ENCODE data around the gene CYTL1. TPM values are rescaled to one million over a fixed set of nuclear protein-coding genes. Genes with fewer than 3 reads are reported as not detected.

The CYTL1 gene
- total RNA-seq, 1 experiment from 2014 or later = not detected

DNA sequence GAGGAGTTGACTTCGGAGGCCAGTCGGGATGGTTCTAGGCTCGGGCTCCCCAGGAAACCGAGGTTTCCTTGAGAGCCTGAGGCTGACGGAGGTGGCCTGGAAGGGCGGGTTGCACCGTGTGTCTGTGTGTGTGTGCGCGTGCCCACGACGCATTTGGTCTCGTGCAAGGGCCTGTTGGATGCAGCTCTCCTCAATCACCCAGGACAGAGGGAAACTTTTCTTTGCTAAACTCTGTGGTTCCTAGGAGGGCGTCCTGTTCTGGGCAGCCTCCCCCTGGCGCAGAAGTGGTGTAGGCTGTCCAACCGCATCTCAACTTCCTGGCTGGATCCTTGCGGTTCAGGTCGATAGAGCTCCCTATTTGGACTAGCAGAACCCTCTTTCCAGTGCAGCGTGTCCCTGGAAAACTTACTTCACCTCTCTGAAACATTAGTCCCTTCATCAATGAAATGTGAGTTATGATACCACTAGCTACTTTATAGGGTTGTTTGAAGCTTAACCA lies 33.0 kb upstream of the CYTL1 start:
- Histone ChIP-seq H3K27ac (no peak overlapping the region), H3K79me2 (ENCODE audit: low read depth) (no peaks in the 10 kb centered on the region), H4K20me1 (ENCODE audit: insufficient read depth) (no peaks in the 10 kb centered on the region), H3K4me3 (no peak overlapping the region), H3K27me3 (ENCODE audit: insufficient read depth, low read depth) (peaks cover 26% of the 10 kb centered on the region), H3K4me2 (no peak overlapping the region), H3K9me3 (ENCODE audit: insufficient read depth, low read depth) (no peaks in the 10 kb centered on the region), H2AFZ (no peak overlapping the region), H3K4me1 (replicated peaks; ENCODE audit: insufficient read depth) (no peaks in the 10 kb centered on the region), H3K9me2 (ENCODE audit: insufficient read depth) (no peaks in the 10 kb centered on the region), H3K36me3 (ENCODE audit: low read depth) (no peaks in the 10 kb centered on the region), H3F3A (ENCODE audit: insufficient read depth, low read depth) (no peaks in the 10 kb centered on the region)
- DNase-seq = no peak
- TF ChIP-seq CTCF (conservative IDR thresholded peaks at IDR 0.05) (no peak), EZH2 (IDR thresholded peaks at IDR 0.05; ENCODE audit: low read depth) (no peak)
- BruUV-seq (replicated peaks) = no TSS peak
- ChIA-PET POLR2A (ENCODE audit: unreplicated experiment) (no interaction called here), CTCF (interaction anchor here (0.6 kb wide), 1 partner anchor 800 kb away, joined by 11 read pairs; no protein-coding TSS in a partner anchor)
- intact Hi-C loops (cut with micrococcal nuclease; ENCODE audit: unreplicated experiment) = loop anchor here (5.0 kb wide), 1 partner anchor 760 kb away; no protein-coding TSS in a partner anchor

DNA sequence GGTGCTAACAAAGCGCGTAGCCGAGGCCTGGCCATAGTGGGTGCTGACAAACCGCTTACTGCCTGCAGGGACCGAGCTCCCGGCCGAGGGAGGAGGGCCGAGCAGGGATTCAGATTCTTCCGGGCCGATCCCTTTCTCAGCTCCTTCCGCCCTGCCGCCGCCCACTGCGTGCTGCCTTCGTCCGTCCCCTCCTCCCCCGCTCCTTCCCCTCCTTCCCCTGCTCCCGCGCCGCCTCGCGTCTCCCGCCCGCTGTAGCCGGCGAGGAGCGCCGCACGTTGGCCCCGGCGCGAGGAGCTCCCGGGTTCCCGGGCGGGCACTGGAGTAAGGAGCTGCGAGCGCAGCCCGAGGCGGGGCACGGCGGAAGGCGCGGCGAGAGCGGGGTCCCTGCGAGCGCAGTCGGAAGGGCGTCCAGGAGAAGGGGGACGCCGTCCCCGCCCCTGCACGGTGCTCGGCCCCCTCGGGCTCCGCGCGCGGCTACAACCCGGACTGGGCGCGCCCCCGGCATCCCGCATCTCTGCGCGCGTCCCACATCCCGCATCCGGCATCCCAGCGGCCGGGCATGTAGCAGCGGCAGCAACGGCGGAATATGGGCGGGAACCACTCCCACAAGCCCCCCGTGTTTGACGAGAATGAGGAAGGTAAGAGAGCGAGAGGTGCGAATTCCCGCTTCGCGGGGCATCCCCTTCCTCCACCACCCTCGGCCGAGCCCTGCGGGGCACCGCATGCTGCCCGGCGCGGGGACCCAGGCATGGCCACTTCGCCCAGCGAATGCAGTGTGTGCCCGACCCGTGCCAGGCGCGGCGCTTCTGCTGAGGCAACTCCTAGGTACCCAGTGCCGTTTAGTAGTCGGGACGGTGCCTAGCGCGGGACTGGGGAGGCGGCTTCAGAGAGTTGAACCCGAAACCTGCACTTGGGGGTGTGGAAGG lies 32.3 kb upstream of the CYTL1 start, which contains the start of gene STK32B:
TSS of gene STK32B (plus strand) at position 203 of the 926 bp plus-strand sequence.
- DNase-seq = no peak
- no peaks in the 10 kb centered on the region for H3K4me1 ChIP-seq (replicated peaks; ENCODE audit: insufficient read depth)
- intact Hi-C loops (cut with micrococcal nuclease; ENCODE audit: unreplicated experiment) = loop anchor here (5.0 kb wide), 1 partner anchor 761 kb away; no protein-coding TSS in a partner anchor
- H3K36me3 ChIP-seq (ENCODE audit: low read depth) = no peaks in the 10 kb centered on the region
- no peaks in the 10 kb centered on the region for H3K9me2 ChIP-seq (ENCODE audit: insufficient read depth)
- H3F3A ChIP-seq (ENCODE audit: insufficient read depth, low read depth) = no peaks in the 10 kb centered on the region
- TF ChIP-seq EZH2 (IDR thresholded peaks at IDR 0.05; ENCODE audit: low read depth) (no peak), CTCF (conservative IDR thresholded peaks at IDR 0.05) (no peak)
- no peaks in the 10 kb centered on the region for H4K20me1 ChIP-seq (ENCODE audit: insufficient read depth)
- ChIA-PET POLR2A (ENCODE audit: unreplicated experiment) (no interaction called here), CTCF (no interaction called here)
- H3K9me3 ChIP-seq (ENCODE audit: insufficient read depth, low read depth) = no peaks in the 10 kb centered on the region
- H3K4me2 ChIP-seq = no peak within 1 kb of the TSS
- no peak within 1 kb of the TSS for H3K4me3 ChIP-seq
- H3K27me3 ChIP-seq (ENCODE audit: insufficient read depth, low read depth) = peaks cover 26% of the 10 kb centered on the region
- H2AFZ ChIP-seq = no peak within 1 kb of the TSS
- H3K27ac ChIP-seq = no peak within 1 kb of the TSS
- BruUV-seq (replicated peaks) = no TSS peak
- no peaks in the 10 kb centered on the region for H3K79me2 ChIP-seq (ENCODE audit: low read depth)

- POLR2A ChIA-PET (ENCODE audit: unreplicated experiment) = no interaction called here
- Histone ChIP-seq H3K4me2 (no peak overlapping the region), H3K79me2 (ENCODE audit: low read depth) (no peaks in the 10 kb centered on the region), H3K27me3 (ENCODE audit: insufficient read depth, low read depth) (peaks cover 23% of the 10 kb centered on the region), H3K4me1 (replicated peaks; ENCODE audit: insufficient read depth) (no peaks in the 10 kb centered on the region), H3K9me3 (ENCODE audit: insufficient read depth, low read depth) (no peaks in the 10 kb centered on the region), H2AFZ (no peak overlapping the region), H3F3A (ENCODE audit: insufficient read depth, low read depth) (no peaks in the 10 kb centered on the region), H3K4me3 (no peak overlapping the region), H4K20me1 (ENCODE audit: insufficient read depth) (no peaks in the 10 kb centered on the region), H3K36me3 (ENCODE audit: low read depth) (no peaks in the 10 kb centered on the region), H3K27ac (no peak overlapping the region), H3K9me2 (ENCODE audit: insufficient read depth) (no peaks in the 10 kb centered on the region)
- DNase-seq = peak in 1 of 2 experiments; percentile 22
- intact Hi-C loops (cut with micrococcal nuclease; ENCODE audit: unreplicated experiment) = loop anchor here (5.0 kb wide), 1 partner anchor 762 kb away; no protein-coding TSS in a partner anchor
- TF ChIP-seq CTCF (conservative IDR thresholded peaks at IDR 0.05) (peak; percentile 60), EZH2 (IDR thresholded peaks at IDR 0.05; ENCODE audit: low read depth) (no peak)
- no TSS peak for BruUV-seq (replicated peaks)
- CTCF ChIA-PET = interaction anchor here (0.6 kb wide), 1 partner anchor 12 kb away, joined by 3 read pairs; no protein-coding TSS in a partner anchor
These were observed 31.4 kb upstream of the CYTL1 start for GRCh38 chr4:5050520-5051277.

Data from PC-9 (cell line).